ENCODE measurements around the gene EDC4. TPM values are rescaled to one million over a fixed set of nuclear protein-coding genes. Genes with fewer than 3 reads are reported as not detected.

The EDC4 gene
- total RNA-seq, 4 donors from 2014 or later = 36.7 to 62.4 (median 55.6) TPM

DNA sequence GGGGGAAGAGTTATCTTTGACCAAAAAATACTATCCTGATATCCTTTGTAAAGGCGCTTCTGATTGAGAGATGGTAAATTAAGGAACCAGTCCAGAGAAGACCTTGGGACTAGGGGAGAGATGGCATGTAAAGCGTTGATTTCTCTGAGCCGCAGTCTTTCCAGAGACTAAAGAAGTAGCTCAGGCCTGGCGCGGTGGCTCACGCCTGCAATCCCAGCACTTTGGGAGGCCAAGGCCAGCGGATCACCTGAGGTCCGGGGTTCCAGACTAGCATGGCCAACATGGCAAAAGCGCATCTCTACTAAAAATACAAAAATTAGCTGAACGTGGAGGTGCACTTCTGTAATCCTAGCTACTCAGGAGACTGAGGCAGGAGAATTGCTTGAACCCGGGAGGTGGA, 24.7 kb upstream of the EDC4 start:
- Histone ChIP-seq H3K27ac (peak overlapping the region in 2 of 4 donors; percentile 15 to 96), H3K4me1 (peaks cover 0 to 55% (median 44%) of the 10 kb centered on the region in 4 donors), H3K27me3 (no peaks in the 10 kb centered on the region), H3K36me3 (peaks cover 0 to 10% (median 0%) of the 10 kb centered on the region in 3 donors), H3K9me3 (no peaks in the 10 kb centered on the region), H3K4me3 (peak overlapping the region; percentile 64 to 93 (median 74))
- DNase-seq (ENCODE audit: low spot score in 2 of 2) = no peak
- TF ChIP-seq EP300 (IDR thresholded peaks at IDR 0.05) (no peak), POLR2A (IDR thresholded peaks at IDR 0.05) (no peak)
- TF ChIP-seq, protein P1, sequence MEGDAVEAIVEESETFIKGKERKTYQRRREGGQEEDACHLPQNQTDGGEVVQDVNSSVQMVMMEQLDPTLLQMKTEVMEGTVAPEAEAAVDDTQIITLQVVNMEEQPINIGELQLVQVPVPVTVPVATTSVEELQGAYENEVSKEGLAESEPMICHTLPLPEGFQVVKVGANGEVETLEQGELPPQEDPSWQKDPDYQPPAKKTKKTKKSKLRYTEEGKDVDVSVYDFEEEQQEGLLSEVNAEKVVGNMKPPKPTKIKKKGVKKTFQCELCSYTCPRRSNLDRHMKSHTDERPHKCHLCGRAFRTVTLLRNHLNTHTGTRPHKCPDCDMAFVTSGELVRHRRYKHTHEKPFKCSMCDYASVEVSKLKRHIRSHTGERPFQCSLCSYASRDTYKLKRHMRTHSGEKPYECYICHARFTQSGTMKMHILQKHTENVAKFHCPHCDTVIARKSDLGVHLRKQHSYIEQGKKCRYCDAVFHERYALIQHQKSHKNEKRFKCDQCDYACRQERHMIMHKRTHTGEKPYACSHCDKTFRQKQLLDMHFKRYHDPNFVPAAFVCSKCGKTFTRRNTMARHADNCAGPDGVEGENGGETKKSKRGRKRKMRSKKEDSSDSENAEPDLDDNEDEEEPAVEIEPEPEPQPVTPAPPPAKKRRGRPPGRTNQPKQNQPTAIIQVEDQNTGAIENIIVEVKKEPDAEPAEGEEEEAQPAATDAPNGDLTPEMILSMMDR (IDR thresholded peaks at IDR 0.05) = no peak
- 82 to 91% methylated on average over 11 of the region's 11 CpGs for WGBS, 2 donors

DNA sequence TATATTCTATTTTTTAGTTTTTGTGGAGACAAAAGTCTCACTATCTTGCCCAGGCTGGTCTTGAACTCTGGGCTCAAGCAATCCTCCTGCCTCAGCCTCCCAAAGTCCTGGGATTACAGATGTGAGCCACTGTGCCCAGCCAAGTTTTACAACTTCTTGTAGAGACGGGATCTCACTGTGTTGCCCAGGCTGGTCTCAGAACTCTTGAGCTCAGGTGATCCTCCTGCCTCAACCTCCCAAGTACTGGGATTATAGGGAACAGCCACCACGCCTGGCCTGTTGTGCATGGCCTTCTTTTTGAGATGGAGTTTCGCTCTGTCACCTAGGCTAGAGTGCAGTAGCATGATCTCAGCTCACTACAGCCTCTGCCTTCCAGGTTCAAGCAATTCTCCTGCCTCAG, 19.2 kb upstream of the EDC4 start:
- no peak for DNase-seq (ENCODE audit: low spot score in 2 of 2)
- 91 to 98% methylated on average over 2 to 3 of the region's 3 CpGs for WGBS, 2 donors
- Histone ChIP-seq H3K27ac (no peak overlapping the region), H3K36me3 (peaks cover 0 to 10% (median 0%) of the 10 kb centered on the region in 3 donors), H3K4me1 (peaks cover 0 to 47% (median 20%) of the 10 kb centered on the region in 4 donors), H3K4me3 (no peak overlapping the region), H3K27me3 (no peaks in the 10 kb centered on the region), H3K9me3 (no peaks in the 10 kb centered on the region)
- TF ChIP-seq, protein P1 (IDR thresholded peaks at IDR 0.05) = no peak

DNA sequence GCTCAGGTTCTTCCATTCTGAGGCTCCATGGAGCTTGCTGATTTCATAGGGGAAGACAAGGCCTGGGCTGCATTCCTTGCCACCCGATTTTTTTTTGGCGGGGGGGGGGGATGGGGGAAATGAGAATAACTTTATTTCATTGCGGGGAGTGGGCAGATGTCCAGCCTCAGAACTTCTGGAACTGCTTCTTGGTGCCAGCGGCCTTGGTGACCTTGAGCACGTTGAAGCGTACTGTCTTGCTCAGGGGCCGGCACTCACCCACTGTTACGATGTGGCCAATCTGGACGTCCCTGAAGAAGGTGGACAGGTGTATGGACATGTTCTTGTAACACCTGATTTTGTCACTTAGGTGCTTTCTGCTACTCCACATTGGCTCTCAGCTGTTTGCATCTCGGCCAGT, 17.1 kb upstream of the EDC4 start:
- peak overlapping the region in 1 of 4 donors; percentile 24 for H3K27ac ChIP-seq
- 56 to 60% methylated on average over 10 of the region's 10 CpGs for WGBS, 2 donors

DNA sequence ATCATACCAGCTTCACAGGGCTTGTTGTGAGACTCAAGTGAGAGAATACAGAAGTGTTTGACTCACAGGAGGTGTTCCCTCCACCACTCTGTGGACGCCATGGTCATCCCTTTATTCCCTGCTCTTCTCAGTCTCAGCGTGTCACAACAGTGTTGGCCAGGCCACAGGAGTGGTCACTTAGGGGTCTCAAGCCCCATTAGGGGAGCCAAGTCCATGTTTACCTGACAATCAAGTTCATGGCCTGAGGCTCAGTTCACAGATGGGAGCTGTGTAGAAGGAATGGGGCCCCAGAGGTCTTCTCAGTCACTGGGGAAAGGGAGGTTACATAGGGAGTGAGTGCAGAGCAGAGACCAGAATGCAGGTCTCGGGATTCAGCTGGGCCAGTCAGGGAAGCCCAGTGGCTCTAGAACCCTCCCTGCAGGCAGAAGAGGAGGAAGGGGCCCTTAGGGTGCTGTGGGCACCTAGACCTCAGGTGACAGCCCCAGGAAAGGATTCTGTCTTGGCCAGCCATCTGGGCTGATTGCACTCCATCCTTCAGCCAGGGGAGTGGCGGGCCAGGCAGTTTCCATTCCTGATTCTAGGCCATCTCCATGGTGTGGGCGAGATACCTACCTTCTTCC, 15.8 kb upstream of the EDC4 start:
- Histone ChIP-seq H3K27me3 (no peaks in the 10 kb centered on the region), H3K4me3 (no peak overlapping the region), H3K27ac (peak overlapping the region in 3 of 4 donors; percentile 62 to 85 (median 81)), H3K9me3 (no peaks in the 10 kb centered on the region), H3K36me3 (no peaks in the 10 kb centered on the region), H3K4me1 (peaks cover 0 to 57% (median 24%) of the 10 kb centered on the region in 4 donors)
- TF ChIP-seq POLR2A (IDR thresholded peaks at IDR 0.05) (no peak), EP300 (IDR thresholded peaks at IDR 0.05) (no peak)
- TF ChIP-seq, protein P1 (IDR thresholded peaks at IDR 0.05) = no peak
- 88 to 97% methylated on average over 4 to 5 of the region's 5 CpGs for WGBS, 2 donors
- DNase-seq (ENCODE audit: low spot score in 2 of 2) = no peak

More for the DNA sequence above, 17.1 kb upstream of the EDC4 start:
- peaks cover 0 to 44% (median 20%) of the 10 kb centered on the region in 4 donors for H3K4me1 ChIP-seq
- TF ChIP-seq POLR2A (IDR thresholded peaks at IDR 0.05) (no peak), EP300 (IDR thresholded peaks at IDR 0.05) (no peak)
- TF ChIP-seq, protein P1 (IDR thresholded peaks at IDR 0.05) = no peak
- no peaks in the 10 kb centered on the region for H3K9me3 ChIP-seq
- no peak for DNase-seq (ENCODE audit: low spot score in 2 of 2)
- H3K27me3 ChIP-seq = no peaks in the 10 kb centered on the region
- peaks cover 0 to under 1% (median 0%) of the 10 kb centered on the region in 3 donors for H3K36me3 ChIP-seq
- H3K4me3 ChIP-seq = no peak overlapping the region

DNA sequence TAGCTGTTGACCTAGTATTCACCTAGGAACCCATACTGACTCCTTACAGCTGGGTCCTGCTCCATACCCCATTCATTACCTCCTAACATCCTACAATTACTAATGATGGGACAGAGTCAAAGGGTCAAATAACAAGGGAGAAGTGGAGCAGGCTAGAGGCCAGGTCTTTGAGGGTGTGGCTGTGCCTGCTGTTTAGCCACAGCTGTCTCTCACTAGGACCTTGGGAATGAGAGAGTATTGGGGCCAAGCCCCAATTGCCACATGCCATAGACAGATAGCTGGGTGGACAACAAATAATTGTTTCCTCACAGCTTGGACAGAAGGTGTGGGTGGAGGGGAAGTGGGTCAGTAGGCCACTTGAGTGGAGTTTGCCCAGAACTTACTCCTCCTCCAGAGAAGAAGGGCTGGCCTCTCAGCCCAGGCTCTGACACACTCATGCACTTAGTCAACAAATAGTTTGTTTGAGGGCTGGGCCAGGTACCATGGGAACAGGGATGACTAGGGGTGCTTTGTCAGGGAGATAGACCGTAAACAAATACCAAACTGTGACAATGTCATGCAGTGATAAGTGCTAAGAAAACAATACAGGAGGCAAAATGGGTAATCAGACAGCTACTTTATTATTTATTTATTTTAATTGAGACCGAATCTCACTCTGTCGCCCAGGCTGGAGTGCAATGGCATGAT, 15.2 kb upstream of the EDC4 start:
- Histone ChIP-seq H3K27me3 (no peaks in the 10 kb centered on the region), H3K4me1 (peaks cover 0 to 63% (median 25%) of the 10 kb centered on the region in 4 donors), H3K36me3 (no peaks in the 10 kb centered on the region), H3K9me3 (no peaks in the 10 kb centered on the region), H3K27ac (peak overlapping the region; percentile 3 to 85 (median 76)), H3K4me3 (no peak overlapping the region)
- WGBS, 2 donors = 27 to 38% methylated on average over 3 of the region's 3 CpGs
- TF ChIP-seq, protein P1 (IDR thresholded peaks at IDR 0.05) = no peak
- peak; percentile 11 to 54 for TF ChIP-seq EP300 (IDR thresholded peaks at IDR 0.05)
- no peak for TF ChIP-seq POLR2A (IDR thresholded peaks at IDR 0.05)
- DNase-seq (ENCODE audit: low spot score in 2 of 2) = peak; percentile 52 to 70

Data from tibial nerve (tissue), 4 donors.